GM12878 (cell line): ENCODE measurements around the gene TMEM59. TPM values are rescaled to one million over a fixed set of nuclear protein-coding genes. Genes with fewer than 3 reads are reported as not detected.

Experiments used
- ATAC-seq: fragments of 200-7000 bp; cut with Tn5 transposase; 3 replicates; pipeline ENCODE4 v1.9.1; 2020; ENCODE audit warnings: mild to moderate bottlenecking, moderate library complexity
- BruUV-seq: library from RNA; stranded (reverse); fragments of 400-500 nt; replicated peaks from 2 replicates; lab custom pipeline; 2021; lab: Mats Ljungman, UMichigan
- CTCF ChIA-PET: fragments of 300-600 bp; sonication (Branson Sonifier 250); formaldehyde crosslinking; extraction: SDS; loops from one replicate; lab custom pipeline; 2021; ENCODE audit warnings: inconsistent platforms; lab: Yijun Ruan, JAX
- POLR2A ChIA-PET: fragments of 350-600 bp; formaldehyde crosslinking; extraction: SDS; loops from one replicate; lab custom pipeline; 2021; ENCODE audit warnings: inconsistent platforms; lab: Charles Lee
- RAD21 ChIA-PET: fragments of 300-600 bp; sonication (Branson Sonifier 250); formaldehyde crosslinking; loops from one replicate; lab custom pipeline; 2023; ENCODE audit warnings: antibody characterized with exemption; ENCODE audit not compliant: unreplicated experiment; lab: Charles Lee
- SMC1A ChIA-PET: fragments of 300-600 bp; sonication (Branson Sonifier 250); formaldehyde crosslinking; loops from one replicate; lab custom pipeline; 2023; ENCODE audit not compliant: unreplicated experiment, uncharacterized antibody; lab: Charles Lee
- DNase-seq: peaks from one replicate; pipeline ENCODE4 v3.0.0-alpha.2; 2011; ENCODE audit warnings: low read depth, low spot score
- FAIRE-seq: peaks from 3 replicates; lab custom pipeline; 2011; peaks lifted over from hg19 to GRCh38; lab: Jason Lieb, UNC
- H2AFZ ChIP-seq: 2 replicates; pipeline ENCODE4 v1.6.0; 2011; ENCODE audit warnings: low read depth, low read length, control low read depth; ENCODE audit not compliant: control insufficient read depth
- H3K27ac ChIP-seq: 2 replicates; pipeline ENCODE4 v1.5.1; 2011; ENCODE audit warnings: control low read depth; ENCODE audit not compliant: control insufficient read depth, insufficient read depth
- H3K27me3 ChIP-seq, 2 experiments: replicated peaks in 1 of 2; 2 replicates each; pipeline versions ENCODE4 v1.6.0 to v1.6.1; 2011; ENCODE audit warnings: low read length in 1 of 2; ENCODE audit not compliant: control insufficient read depth in 2 of 2, insufficient read depth in 2 of 2
- H3K36me3 ChIP-seq, 2 experiments: 2 replicates each; pipeline ENCODE4 v1.5.1; 2011; ENCODE audit warnings: low read length in 1 of 2; ENCODE audit not compliant: control insufficient read depth in 2 of 2, insufficient read depth in 2 of 2
- H3K4me1 ChIP-seq: 2 replicates; pipeline ENCODE4 v1.6.1; 2011; ENCODE audit warnings: mild to moderate bottlenecking, low read length, moderate library complexity, mixed read lengths; ENCODE audit not compliant: control insufficient read depth, insufficient read depth
- H3K4me2 ChIP-seq: 2 replicates; pipeline ENCODE4 v1.6.0; 2011; ENCODE audit warnings: control low read depth; ENCODE audit not compliant: control insufficient read depth, insufficient read depth
- H3K4me3 ChIP-seq: fragments of 200-600 bp; sonication (generic); 2 replicates; pipeline ENCODE4 v1.5.1; 2016
- H3K79me2 ChIP-seq: 2 replicates; pipeline ENCODE4 v1.6.0; 2011; ENCODE audit warnings: low read length; ENCODE audit not compliant: control insufficient read depth, insufficient read depth
- H3K9ac ChIP-seq: 2 replicates; pipeline ENCODE4 v1.8.0; 2011; ENCODE audit warnings: low read length, control low read depth, mixed read lengths; ENCODE audit not compliant: control insufficient read depth, insufficient read depth
- H3K9me3 ChIP-seq: replicated peaks from 3 replicates; pipeline ENCODE4 v1.5.1; 2011; ENCODE audit warnings: mild to moderate bottlenecking, low read length; ENCODE audit not compliant: control insufficient read depth, insufficient read depth
- H4K20me1 ChIP-seq: 2 replicates; pipeline ENCODE4 v1.6.0; 2011; ENCODE audit not compliant: control insufficient read depth, insufficient read depth
- ASH2L ChIP-seq: fragments of 300-600, 200-600 bp; sonication (generic); IDR thresholded peaks from 2 replicates; pipeline ENCODE4 v1.6.1; 2017; ENCODE audit warnings: low read depth, mild to moderate bottlenecking, borderline replicate concordance
- DPF2 ChIP-seq: fragments of 450-650 bp; IDR thresholded peaks from 2 replicates; pipeline ENCODE4 v1.6.1; 2017; ENCODE audit warnings: mild to moderate bottlenecking
- HDGF ChIP-seq: fragments of 450-650 bp; IDR thresholded peaks from 2 replicates; pipeline ENCODE4 v1.6.1; 2016; ENCODE audit warnings: antibody characterized with exemption
- MTA2 ChIP-seq: fragments of 450-650 bp; IDR thresholded peaks from 2 replicates; pipeline ENCODE4 v1.6.1; 2016; ENCODE audit warnings: low read depth, mild to moderate bottlenecking, moderate library complexity
- MTA3 ChIP-seq: IDR thresholded peaks from 2 replicates; pipeline ENCODE4 v1.6.1; 2012; ENCODE audit warnings: low read length, inconsistent platforms, borderline replicate concordance
- NR2F1 ChIP-seq: fragments of 450-650 bp; conservative IDR thresholded peaks from 2 replicates; pipeline ENCODE4 v1.6.1; 2017; ENCODE audit warnings: mild to moderate bottlenecking
- PAX8 ChIP-seq: fragments of 450-650 bp; IDR thresholded peaks from 2 replicates; pipeline ENCODE4 v1.6.1; 2017; ENCODE audit warnings: mild to moderate bottlenecking, moderate library complexity
- PML ChIP-seq: IDR thresholded peaks from 2 replicates; pipeline ENCODE4 v1.6.1; 2012; ENCODE audit warnings: low read length, inconsistent platforms
- SMC3 ChIP-seq: IDR thresholded peaks from 2 replicates; pipeline ENCODE4 v1.6.1; 2011; ENCODE audit warnings: low read length, improper control_type of control experiment, borderline replicate concordance
- SPI1 ChIP-seq: IDR thresholded peaks from 2 replicates; pipeline ENCODE4 v1.6.1; 2011; ENCODE audit warnings: low read depth, mild to moderate bottlenecking, low read length, moderate library complexity, borderline replicate concordance; ENCODE audit not compliant: insufficient read depth
- YBX1 ChIP-seq: fragments of 450-650 bp; IDR thresholded peaks from 2 replicates; pipeline ENCODE4 v1.6.1; 2016; ENCODE audit warnings: antibody characterized with exemption
- ZNF384 ChIP-seq: IDR thresholded peaks from 2 replicates; pipeline ENCODE4 v1.6.1; 2012; ENCODE audit warnings: low read depth, mild to moderate bottlenecking, low read length, improper control_type of control experiment, borderline replicate concordance
- WGBS: methylation state at CpG from one replicate; pipeline ENCODE4 v1.1.6; 2016; ENCODE audit warnings: low lambda C conversion rate; ENCODE audit not compliant: insufficient replicate concordance, insufficient coverage; ENCODE audit errors: missing lambda C conversion rate; 5-methylcytosine and 5-hydroxymethylcytosine counted together
- in situ Hi-C: fragments of 300-500 bp; cut with MboI; formaldehyde crosslinking; loops from 9 replicates; pipeline ENCODE4 v1.14.3; 2018; ENCODE audit warnings: mixed read lengths
- intact Hi-C: fragments of 100-400 bp; cut with micrococcal nuclease; formaldehyde crosslinking; loops from one replicate; pipeline ENCODE4 v1.14.2; 2022; ENCODE audit not compliant: unreplicated experiment
- polyA plus RNA-seq, 11 experiments: library from polyadenylated mRNA; depleted of rRNA in 4 of 11; unstranded in 6 of 11; stranded (reverse) in 5 of 11; fragments of >200 nt; fragmentation: Nextera tagmentation in 4 of 11; fragmentation: Illumina TruSeq in 1 of 11; extraction: Ambion mirVana in 4 of 11; extraction: Trizol in 1 of 11; gene quantifications; 1 replicate in 1 of 11; 2 replicates in 10 of 11; pipeline versions ENCODE4 v1.2.1 to v1.2.3, GENCODE V29; 2011 to 2016; ENCODE audit warnings: inconsistent platforms in 2 of 11, missing spikeins in 2 of 11, low read depth in 1 of 11
- total RNA-seq, 4 experiments: library from RNA; depleted of rRNA in 3 of 4; stranded (reverse); fragments of >200 nt in 3 of 4; fragmentation: Illumina TruSeq in 1 of 4; extraction: Trizol in 1 of 4; gene quantifications; 2 replicates each; pipeline versions ENCODE4 v1.2.1 to v1.2.3, GENCODE V29; 2013 to 2021
- TF ChIP-seq, protein P1 (sequence below): fragments of 450-650 bp; IDR thresholded peaks from 2 replicates; pipeline ENCODE4 v1.6.1; 2017; ENCODE audit warnings: mild to moderate bottlenecking, low read depth, inconsistent platforms; ENCODE audit not compliant: poor library complexity, severe bottlenecking
- TF ChIP-seq, protein P2 (sequence below): IDR thresholded peaks from 2 replicates; pipeline ENCODE4 v1.6.1; 2012; ENCODE audit warnings: improper control_type of control experiment, low read depth, low read length; ENCODE audit not compliant: insufficient replicate concordance

The TMEM59 gene
- total and polyA plus RNA-seq, 10 of the 15 experiments (the other 5 are each of a cell fraction or from before 2014, with no cell fraction given): 69.9 to 273 (median 111) TPM

DNA sequence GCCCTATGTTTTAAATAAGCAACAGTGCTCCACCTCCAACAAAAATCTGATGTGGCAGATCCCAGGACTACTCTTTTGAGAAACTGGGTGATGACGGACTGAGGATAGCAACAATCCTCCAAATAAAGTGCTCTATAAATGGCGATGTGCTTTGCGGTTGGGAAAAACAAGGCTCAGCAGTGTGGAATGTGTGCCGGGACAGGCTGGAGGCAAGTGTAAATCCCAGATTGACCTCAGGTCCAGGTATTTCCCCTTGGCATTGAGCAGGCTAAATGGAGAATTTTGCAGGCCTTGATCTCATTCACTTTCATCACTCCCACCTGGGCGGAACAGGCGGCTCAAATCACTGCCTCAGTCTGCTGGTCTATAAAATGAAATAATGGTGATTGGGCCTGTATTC is 71.8 kb downstream of the TMEM59 start:
- BruUV-seq: no TSS peak
- no peak overlapping the region for H3K9ac ChIP-seq
- RAD21 ChIA-PET: no interaction called here
- H3K27ac ChIP-seq: no peak overlapping the region
- no peak for FAIRE-seq
- H3K79me2 ChIP-seq: no peaks in the 10 kb centered on the region
- no peaks in the 10 kb centered on the region for H3K36me3 ChIP-seq
- H3K4me2 ChIP-seq: no peak overlapping the region
- TF ChIP-seq NR2F1 (no peak), ASH2L (no peak), PAX8 (no peak), ZNF384 (no peak), HDGF (no peak), PML (no peak), SMC3 (no peak), MTA2 (no peak), SPI1 (no peak), DPF2 (no peak), MTA3 (no peak), YBX1 (no peak)
- TF ChIP-seq, protein P1, sequence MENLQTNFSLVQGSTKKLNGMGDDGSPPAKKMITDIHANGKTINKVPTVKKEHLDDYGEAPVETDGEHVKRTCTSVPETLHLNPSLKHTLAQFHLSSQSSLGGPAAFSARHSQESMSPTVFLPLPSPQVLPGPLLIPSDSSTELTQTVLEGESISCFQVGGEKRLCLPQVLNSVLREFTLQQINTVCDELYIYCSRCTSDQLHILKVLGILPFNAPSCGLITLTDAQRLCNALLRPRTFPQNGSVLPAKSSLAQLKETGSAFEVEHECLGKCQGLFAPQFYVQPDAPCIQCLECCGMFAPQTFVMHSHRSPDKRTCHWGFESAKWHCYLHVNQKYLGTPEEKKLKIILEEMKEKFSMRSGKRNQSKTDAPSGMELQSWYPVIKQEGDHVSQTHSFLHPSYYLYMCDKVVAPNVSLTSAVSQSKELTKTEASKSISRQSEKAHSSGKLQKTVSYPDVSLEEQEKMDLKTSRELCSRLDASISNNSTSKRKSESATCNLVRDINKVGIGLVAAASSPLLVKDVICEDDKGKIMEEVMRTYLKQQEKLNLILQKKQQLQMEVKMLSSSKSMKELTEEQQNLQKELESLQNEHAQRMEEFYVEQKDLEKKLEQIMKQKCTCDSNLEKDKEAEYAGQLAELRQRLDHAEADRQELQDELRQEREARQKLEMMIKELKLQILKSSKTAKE: no peak
- TF ChIP-seq, protein P2, sequence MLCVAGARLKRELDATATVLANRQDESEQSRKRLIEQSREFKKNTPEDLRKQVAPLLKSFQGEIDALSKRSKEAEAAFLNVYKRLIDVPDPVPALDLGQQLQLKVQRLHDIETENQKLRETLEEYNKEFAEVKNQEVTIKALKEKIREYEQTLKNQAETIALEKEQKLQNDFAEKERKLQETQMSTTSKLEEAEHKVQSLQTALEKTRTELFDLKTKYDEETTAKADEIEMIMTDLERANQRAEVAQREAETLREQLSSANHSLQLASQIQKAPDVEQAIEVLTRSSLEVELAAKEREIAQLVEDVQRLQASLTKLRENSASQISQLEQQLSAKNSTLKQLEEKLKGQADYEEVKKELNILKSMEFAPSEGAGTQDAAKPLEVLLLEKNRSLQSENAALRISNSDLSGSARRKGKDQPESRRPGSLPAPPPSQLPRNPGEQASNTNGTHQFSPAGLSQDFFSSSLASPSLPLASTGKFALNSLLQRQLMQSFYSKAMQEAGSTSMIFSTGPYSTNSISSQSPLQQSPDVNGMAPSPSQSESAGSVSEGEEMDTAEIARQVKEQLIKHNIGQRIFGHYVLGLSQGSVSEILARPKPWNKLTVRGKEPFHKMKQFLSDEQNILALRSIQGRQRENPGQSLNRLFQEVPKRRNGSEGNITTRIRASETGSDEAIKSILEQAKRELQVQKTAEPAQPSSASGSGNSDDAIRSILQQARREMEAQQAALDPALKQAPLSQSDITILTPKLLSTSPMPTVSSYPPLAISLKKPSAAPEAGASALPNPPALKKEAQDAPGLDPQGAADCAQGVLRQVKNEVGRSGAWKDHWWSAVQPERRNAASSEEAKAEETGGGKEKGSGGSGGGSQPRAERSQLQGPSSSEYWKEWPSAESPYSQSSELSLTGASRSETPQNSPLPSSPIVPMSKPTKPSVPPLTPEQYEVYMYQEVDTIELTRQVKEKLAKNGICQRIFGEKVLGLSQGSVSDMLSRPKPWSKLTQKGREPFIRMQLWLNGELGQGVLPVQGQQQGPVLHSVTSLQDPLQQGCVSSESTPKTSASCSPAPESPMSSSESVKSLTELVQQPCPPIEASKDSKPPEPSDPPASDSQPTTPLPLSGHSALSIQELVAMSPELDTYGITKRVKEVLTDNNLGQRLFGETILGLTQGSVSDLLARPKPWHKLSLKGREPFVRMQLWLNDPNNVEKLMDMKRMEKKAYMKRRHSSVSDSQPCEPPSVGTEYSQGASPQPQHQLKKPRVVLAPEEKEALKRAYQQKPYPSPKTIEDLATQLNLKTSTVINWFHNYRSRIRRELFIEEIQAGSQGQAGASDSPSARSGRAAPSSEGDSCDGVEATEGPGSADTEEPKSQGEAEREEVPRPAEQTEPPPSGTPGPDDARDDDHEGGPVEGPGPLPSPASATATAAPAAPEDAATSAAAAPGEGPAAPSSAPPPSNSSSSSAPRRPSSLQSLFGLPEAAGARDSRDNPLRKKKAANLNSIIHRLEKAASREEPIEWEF: no peak
- TF ChIP-seq, all 136 proteins: peak for 0
- H4K20me1 ChIP-seq: no peaks in the 10 kb centered on the region
- POLR2A ChIA-PET: no interaction called here
- H3K9me3 ChIP-seq: no peaks in the 10 kb centered on the region
- ATAC-seq (no peak), DNase-seq (no peak)
- CTCF ChIA-PET: no interaction called here
- 77% methylated on average over 6 of the region's 6 CpGs for WGBS
- no peaks in the 10 kb centered on the region for H3K4me1 ChIP-seq
- no peak overlapping the region for H2AFZ ChIP-seq
- H3K4me3 ChIP-seq: no peak overlapping the region
- intact Hi-C loops: no loop called here
- in situ Hi-C loops: no loop called here
- SMC1A ChIA-PET: no interaction called here
- H3K27me3 ChIP-seq: no peaks in the 10 kb centered on the region
